GM12872 (cell line): ENCODE results near the gene BPTF.

Source experiments
- TF ChIP-seq, protein P1 (sequence below): IDR thresholded peaks from 3 replicates; pipeline ENCODE4 v1.5.1; 2011; ENCODE audit warnings: low read depth, mild to moderate bottlenecking, low read length, moderate library complexity; ENCODE audit not compliant: insufficient read depth

Gene BPTF

DNA sequence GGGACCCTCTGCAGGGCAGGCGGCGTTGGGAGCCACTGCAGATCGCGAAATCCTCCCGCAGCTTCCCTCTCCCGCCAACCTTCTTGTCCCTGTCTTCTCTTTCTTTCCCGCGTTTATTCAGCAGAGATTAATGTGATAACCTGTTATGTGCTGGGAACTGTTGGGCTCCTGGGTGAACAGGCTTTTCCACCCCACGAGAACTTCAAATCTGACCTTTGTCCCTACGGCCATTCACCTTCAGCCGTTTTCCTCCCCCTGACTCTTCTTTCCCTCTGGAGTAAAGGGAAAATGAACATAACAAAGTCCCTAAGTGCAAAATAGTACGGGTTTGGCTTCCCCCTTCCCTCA, 195.1 kb downstream of the BPTF start:
- TF ChIP-seq, protein P1, sequence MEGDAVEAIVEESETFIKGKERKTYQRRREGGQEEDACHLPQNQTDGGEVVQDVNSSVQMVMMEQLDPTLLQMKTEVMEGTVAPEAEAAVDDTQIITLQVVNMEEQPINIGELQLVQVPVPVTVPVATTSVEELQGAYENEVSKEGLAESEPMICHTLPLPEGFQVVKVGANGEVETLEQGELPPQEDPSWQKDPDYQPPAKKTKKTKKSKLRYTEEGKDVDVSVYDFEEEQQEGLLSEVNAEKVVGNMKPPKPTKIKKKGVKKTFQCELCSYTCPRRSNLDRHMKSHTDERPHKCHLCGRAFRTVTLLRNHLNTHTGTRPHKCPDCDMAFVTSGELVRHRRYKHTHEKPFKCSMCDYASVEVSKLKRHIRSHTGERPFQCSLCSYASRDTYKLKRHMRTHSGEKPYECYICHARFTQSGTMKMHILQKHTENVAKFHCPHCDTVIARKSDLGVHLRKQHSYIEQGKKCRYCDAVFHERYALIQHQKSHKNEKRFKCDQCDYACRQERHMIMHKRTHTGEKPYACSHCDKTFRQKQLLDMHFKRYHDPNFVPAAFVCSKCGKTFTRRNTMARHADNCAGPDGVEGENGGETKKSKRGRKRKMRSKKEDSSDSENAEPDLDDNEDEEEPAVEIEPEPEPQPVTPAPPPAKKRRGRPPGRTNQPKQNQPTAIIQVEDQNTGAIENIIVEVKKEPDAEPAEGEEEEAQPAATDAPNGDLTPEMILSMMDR: no peak

GRCh38 chr17:68021963-68022362, 196.7 kb downstream of the BPTF start:
- TF ChIP-seq, protein P1: no peak

DNA sequence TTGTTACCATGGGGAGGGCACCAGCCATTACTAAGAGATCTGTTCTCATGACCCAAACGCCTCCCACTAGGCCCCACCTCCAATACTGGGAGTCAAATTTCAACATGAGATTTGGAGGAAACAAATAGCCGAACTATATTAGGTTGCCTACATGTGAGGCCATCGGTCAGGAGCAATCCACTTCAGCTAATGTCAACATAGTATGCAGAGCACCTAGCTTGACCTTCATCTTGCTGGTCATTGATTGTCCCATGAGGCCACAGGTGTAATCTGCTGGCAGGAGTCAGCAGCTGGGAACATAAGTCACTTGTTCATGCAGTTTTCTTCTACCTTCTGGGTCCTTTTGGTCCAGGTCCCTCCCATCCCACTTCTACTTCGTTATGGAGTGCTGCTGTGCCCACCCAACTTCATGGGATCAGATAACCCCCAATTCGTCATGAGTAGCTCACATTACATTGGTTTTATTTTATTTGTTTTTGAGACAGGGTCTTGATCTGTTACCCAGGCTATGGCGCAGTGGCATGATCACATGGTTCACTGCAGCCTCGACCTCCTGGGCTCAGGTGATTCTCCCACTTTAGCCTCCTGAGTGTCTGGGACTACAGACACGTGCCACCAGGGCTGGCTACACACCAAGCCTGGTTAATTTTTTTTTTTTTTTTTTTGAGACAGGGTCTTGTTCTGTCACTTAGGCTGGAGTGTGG, 204.4 kb downstream of the BPTF start:
- TF ChIP-seq, protein P1: no peak
